Activated T-helper 17 cell treated with anti-CD3 and anti-CD28 coated beads, Interleukin-2, amount 50 U/mL, for 72 hours (primary cell): ENCODE results near the gene ENG. TPM values are rescaled to one million over a fixed set of nuclear protein-coding genes. Genes with fewer than 3 reads are reported as not detected.

ENCODE experiments used
- ATAC-seq: fragments of 150-1000 bp; cut with Tn5 transposase; replicated peaks from 2 replicates; pipeline ENCODE4 v1.10.0; 2021; ENCODE audit warnings: mild to moderate bottlenecking, moderate library complexity
- H3K27ac Mint-ChIP-seq: one replicate; pipeline ENCODE4 v1.8.0; 2022; ENCODE audit warnings: mixed read lengths
- H3K27me3 Mint-ChIP-seq: one replicate; pipeline ENCODE4 v1.8.0; 2022; ENCODE audit warnings: mixed read lengths
- H3K36me3 Mint-ChIP-seq: one replicate; pipeline ENCODE4 v1.8.0; 2022; ENCODE audit warnings: low read depth, mild to moderate bottlenecking, mixed read lengths
- H3K4me1 Mint-ChIP-seq: one replicate; pipeline ENCODE4 v1.8.0; 2022; ENCODE audit warnings: mixed read lengths
- H3K4me3 Mint-ChIP-seq: one replicate; pipeline ENCODE4 v1.8.0; 2022; ENCODE audit warnings: mild to moderate bottlenecking, mixed read lengths
- H3K9me3 Mint-ChIP-seq: one replicate; pipeline ENCODE4 v1.8.0; 2022; ENCODE audit warnings: mixed read lengths
- total RNA-seq, 2 donors: library from RNA; stranded (reverse); gene quantifications; one replicate each; pipeline ENCODE4 v1.2.3, GENCODE V29; 2022

Gene ENG
- total RNA-seq, 2 donors from 2014 or later = 10.0 to 18.7 TPM

DNA sequence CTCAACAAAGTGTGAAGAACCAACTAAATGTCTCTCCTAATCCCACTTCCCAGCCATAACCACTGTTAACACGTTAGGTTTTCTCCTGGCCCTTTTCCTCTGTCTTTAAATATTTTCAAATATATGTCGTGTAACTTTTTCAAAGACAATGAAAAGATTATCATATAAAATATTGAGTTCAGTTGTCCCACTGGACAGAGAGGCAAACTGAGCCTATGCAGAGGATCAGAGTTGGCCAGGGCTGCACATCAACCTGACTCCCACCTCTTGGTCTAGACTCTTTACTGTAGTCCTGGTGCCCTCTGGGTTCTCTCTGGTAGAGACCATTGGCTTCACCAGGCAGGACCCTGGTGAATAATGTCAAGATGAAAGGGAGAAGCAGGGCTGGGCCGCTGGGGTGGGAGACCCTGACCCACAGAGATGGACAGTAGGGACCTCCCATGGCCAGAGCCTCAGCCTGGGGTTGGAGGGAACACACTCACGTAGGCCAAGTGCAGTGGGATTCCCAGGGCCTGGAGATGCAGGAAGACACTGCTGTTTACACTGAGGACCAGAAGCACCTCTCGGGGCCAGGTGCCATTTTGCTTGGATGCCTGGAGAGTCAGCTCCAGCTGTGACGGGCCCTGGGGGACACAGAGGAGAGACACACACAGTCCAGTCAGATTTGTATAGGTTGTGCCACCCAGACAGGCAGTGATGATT is 25.1 kb downstream of the ENG start:
- no peaks in the 10 kb centered on the region for H3K4me1 Mint-ChIP-seq

DNA sequence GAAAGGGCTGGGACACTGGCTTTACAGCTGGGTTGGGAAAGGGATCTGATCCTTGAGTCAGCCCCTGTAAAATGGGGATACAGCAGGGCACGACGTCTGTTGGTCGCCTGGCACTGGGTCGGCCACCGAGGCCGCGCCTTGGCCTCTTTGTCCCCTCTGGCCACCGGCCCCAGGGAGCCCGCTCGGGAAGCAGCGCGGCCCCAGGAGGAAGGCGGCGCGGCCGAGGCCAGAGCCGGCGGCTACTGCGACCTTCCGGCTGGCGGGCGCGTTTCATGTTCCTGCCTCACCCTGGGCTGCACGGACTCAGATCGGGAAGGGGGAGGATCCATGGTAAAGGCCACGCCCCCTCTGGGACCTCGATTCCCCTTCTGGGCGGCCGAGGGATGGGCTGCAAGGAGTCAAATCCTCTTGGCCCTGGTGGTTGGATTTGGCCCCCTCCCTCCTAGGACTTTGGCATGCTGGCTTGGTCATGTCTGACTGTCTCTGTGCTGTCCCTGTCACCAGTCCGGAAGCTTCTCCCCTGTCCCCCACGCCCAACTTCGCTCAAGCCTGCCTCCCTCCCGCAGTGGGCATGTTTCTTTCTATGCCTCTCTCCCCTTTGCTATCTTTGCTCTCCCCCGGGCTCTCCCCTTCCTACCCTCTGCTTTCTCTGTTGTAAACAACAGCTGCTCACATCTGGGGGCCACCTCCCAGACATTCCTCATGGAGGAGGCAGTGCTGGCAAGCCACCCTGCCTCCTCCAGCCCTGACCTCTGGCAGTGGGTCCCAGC is 26.0 kb downstream of the ENG start:
- no peaks in the 10 kb centered on the region for H3K9me3 Mint-ChIP-seq
- no peak for ATAC-seq
- H3K27me3 Mint-ChIP-seq = no peaks in the 10 kb centered on the region
- H3K27ac Mint-ChIP-seq = peak overlapping the region; percentile 61
- H3K36me3 Mint-ChIP-seq = peaks cover 4% of the 10 kb centered on the region
- H3K4me1 Mint-ChIP-seq = no peaks in the 10 kb centered on the region
- H3K4me3 Mint-ChIP-seq = no peak overlapping the region

More for the DNA sequence above, 25.1 kb downstream of the ENG start:
- Mint-ChIP-seq H3K36me3 (no peaks in the 10 kb centered on the region), H3K9me3 (no peaks in the 10 kb centered on the region), H3K27ac (peak overlapping the region; percentile 61), H3K27me3 (no peaks in the 10 kb centered on the region), H3K4me3 (no peak overlapping the region)
- no peak for ATAC-seq

DNA sequence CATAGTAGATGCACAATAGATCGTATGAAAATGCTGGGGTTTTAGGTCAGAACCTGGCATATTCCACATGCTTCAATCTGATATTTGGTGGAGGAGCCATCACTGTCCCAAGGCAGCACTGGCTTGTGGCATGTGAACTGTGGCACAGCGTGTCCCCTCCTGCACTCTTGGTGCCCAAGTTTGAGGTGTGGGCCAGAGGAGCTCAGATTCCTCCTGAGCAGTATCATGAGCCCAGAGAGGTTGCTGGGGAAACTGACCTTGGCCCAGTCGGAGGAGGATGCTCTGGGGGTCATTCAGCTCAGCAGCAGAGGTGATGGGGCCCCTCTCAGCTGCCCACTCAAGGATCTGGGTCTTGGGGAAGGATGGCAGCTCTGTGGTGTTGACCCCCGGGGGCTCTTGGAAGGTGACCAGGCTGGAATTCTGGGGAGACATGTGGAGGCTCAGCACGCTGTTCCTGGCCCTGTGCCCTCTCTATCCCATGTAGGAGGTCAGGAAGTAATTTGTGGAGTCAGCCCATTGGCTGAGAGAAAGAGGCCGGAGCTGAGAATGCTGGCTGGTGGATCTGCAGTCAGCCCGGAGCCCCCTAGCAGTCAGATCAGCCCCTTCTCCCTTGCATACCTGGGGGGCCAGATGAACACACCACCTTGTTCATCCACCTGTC is 28.1 kb downstream of the ENG start:
- no peaks in the 10 kb centered on the region for H3K27me3 Mint-ChIP-seq
- no peak overlapping the region for H3K4me3 Mint-ChIP-seq
- H3K4me1 Mint-ChIP-seq = no peaks in the 10 kb centered on the region
- H3K9me3 Mint-ChIP-seq = no peaks in the 10 kb centered on the region
- peak overlapping the region; percentile 53 for H3K27ac Mint-ChIP-seq
- no peak for ATAC-seq
- peaks cover 4% of the 10 kb centered on the region for H3K36me3 Mint-ChIP-seq

DNA sequence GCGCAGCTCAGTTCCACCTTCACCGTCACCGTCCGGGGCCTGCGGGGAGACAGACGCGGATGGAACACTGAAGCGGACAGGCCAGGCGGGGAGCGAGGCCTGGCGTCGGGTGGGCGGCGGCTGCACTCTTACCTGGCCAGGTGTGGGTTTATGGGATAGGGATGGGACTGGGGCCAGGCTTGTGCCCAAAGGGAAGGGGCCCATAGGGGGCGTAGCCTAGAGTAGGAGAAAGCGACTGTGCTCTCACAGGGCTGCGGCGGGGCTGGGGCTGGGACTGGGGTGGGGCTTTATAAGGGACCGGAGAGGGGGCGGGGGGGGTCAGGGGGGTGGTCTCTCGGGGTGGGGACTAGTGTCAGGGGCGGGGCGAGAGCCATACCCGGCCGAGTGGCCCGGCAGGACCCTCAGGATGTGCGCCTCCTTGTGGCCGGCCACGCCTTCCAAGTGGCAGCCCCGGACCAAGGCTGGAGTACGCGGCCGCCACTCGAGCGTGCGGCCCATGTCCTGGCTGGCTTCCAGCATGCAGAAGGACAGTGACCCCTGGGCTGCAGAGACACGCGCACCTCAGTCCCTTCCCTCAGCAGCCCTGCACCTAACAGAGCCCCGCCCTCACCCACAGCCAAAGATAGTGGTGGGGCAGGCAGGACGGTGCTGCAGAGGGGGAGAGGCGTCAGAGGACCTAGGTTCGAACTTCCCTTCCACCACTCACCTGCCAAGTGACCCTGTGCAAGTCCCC is 29.0 kb downstream of the ENG start:
- H3K4me1 Mint-ChIP-seq = no peaks in the 10 kb centered on the region
- no peak for ATAC-seq

DNA sequence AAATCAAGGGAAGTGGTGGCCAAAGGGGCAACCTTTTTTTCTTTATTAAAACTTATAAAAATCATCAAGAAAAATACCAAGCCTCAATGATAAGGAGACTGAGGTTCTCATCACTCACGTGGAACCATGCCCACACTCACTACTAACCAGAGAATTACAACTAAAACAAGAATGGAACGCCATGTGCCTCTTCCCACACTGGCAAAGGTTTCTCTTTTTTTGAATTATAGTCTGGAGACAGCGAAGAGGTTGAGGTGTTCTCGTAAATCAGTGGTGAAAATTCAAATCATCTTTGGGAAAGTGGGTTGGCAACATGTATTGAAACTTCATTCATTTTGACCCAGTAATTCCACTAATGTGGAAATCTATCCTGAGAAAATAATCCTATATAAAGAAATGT is 32.4 kb downstream of the ENG start:
- Mint-ChIP-seq H3K36me3 (peaks cover 11% of the 10 kb centered on the region), H3K27me3 (no peaks in the 10 kb centered on the region), H3K27ac (no peak overlapping the region), H3K4me3 (no peak overlapping the region), H3K4me1 (no peaks in the 10 kb centered on the region), H3K9me3 (no peaks in the 10 kb centered on the region)
- ATAC-seq = no peak

More for the DNA sequence above, 29.0 kb downstream of the ENG start:
- H3K9me3 Mint-ChIP-seq = no peaks in the 10 kb centered on the region
- H3K27me3 Mint-ChIP-seq = no peaks in the 10 kb centered on the region
- H3K36me3 Mint-ChIP-seq = peaks cover 4% of the 10 kb centered on the region
- no peak overlapping the region for H3K27ac Mint-ChIP-seq
- H3K4me3 Mint-ChIP-seq = no peak overlapping the region

DNA sequence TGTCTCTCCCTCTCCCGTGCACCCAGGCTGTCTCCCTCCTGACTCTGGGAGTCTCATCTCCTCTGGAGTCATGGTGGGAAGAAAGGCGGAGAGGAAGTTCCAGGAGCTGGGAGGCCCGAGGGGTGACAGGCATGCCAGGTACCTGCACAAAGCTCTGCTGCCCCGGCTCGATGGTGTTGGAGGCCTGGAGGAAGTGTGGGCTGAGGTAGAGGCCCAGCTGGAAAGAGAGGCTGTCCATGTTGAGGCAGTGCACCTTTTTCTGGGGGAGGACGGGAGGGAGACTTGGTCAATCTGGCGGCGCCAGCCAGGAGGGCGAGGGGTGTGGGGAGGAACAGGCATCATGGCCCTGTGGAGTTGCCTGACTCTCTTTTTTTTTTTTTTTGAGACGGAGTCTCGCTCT is 35.9 kb downstream of the ENG start:
- Mint-ChIP-seq H3K4me1 (no peaks in the 10 kb centered on the region), H3K27me3 (no peaks in the 10 kb centered on the region), H3K9me3 (no peaks in the 10 kb centered on the region), H3K27ac (no peak overlapping the region), H3K4me3 (no peak overlapping the region), H3K36me3 (peaks cover 26% of the 10 kb centered on the region)
- no peak for ATAC-seq

DNA sequence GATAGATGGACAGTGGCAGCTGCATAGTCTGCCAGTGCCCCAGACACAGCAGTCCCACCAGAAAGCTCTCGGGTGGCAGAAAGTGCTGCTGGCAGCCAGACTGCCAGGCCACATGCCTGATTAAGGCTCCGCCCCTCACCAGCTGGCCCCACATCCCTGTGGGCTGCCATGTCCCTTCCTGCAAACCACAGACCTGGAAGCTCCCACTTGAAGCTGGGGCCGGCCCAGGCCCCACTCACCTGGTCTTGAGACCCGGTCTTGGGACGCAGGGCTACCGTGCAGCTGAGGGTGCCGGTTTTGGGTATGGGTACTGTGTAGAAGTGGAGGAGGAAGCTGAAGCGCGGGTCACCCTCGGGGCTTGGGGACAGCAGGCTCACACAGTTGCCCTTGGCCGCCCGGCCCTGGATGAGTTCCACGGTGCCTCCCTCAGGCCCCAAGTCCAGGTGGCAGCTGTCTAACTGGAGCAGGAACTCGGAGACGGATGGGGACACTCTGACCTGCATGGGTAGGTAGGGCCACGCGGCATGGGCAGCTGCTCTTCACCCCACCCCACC is 36.5 kb downstream of the ENG start:
- H3K4me1 Mint-ChIP-seq = no peaks in the 10 kb centered on the region
- no peak overlapping the region for H3K4me3 Mint-ChIP-seq
- no peak for ATAC-seq
- no peaks in the 10 kb centered on the region for H3K27me3 Mint-ChIP-seq
- H3K27ac Mint-ChIP-seq = peak overlapping the region; percentile 71
- H3K9me3 Mint-ChIP-seq = no peaks in the 10 kb centered on the region
- peaks cover 32% of the 10 kb centered on the region for H3K36me3 Mint-ChIP-seq

DNA sequence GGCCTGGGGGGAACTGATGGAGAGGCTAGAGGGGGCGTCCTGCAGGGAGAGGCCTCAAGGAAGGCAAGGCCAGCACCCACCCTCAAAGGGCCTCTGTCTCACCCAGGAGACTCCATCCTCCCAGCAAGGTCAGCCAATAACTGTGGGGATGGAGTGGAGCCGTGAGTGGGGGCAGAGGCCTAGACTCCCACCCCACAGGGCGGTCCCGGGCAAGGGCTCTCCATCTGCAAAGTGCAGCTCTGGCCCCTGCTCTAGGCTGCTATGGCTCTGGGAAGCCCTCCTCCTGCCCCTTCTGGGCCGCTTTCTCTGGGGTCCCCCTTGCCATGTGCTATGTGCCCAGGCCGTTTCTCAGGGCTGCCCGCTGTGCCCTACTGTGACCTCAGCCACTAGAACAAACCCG is 37.7 kb downstream of the ENG start:
- no peak for ATAC-seq
- no peaks in the 10 kb centered on the region for H3K4me1 Mint-ChIP-seq
- H3K4me3 Mint-ChIP-seq = no peak overlapping the region
- no peaks in the 10 kb centered on the region for H3K9me3 Mint-ChIP-seq
- peaks cover 45% of the 10 kb centered on the region for H3K36me3 Mint-ChIP-seq
- H3K27ac Mint-ChIP-seq = no peak overlapping the region
- no peaks in the 10 kb centered on the region for H3K27me3 Mint-ChIP-seq

DNA sequence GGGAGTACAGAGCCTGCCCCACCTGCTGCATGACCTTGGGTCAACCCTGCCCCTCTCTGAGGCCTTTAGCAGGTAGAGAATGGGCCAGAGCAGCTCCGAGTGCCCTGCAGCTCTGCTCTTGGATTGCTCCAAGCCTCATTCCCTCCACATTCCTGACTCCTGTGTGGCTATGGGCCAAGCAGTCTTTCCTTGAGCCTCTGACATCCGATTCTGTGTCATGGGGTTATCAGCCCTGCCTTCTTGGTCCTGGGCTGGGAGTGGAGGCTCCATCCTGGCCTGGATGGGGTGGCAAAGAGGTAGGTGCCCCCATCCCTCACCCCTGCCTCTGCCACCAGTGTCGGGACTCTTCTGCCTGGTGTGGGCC is 38.1 kb downstream of the ENG start:
- Mint-ChIP-seq H3K4me1 (no peaks in the 10 kb centered on the region), H3K9me3 (no peaks in the 10 kb centered on the region), H3K36me3 (peaks cover 48% of the 10 kb centered on the region), H3K4me3 (no peak overlapping the region), H3K27ac (no peak overlapping the region), H3K27me3 (no peaks in the 10 kb centered on the region)
- no peak for ATAC-seq

DNA sequence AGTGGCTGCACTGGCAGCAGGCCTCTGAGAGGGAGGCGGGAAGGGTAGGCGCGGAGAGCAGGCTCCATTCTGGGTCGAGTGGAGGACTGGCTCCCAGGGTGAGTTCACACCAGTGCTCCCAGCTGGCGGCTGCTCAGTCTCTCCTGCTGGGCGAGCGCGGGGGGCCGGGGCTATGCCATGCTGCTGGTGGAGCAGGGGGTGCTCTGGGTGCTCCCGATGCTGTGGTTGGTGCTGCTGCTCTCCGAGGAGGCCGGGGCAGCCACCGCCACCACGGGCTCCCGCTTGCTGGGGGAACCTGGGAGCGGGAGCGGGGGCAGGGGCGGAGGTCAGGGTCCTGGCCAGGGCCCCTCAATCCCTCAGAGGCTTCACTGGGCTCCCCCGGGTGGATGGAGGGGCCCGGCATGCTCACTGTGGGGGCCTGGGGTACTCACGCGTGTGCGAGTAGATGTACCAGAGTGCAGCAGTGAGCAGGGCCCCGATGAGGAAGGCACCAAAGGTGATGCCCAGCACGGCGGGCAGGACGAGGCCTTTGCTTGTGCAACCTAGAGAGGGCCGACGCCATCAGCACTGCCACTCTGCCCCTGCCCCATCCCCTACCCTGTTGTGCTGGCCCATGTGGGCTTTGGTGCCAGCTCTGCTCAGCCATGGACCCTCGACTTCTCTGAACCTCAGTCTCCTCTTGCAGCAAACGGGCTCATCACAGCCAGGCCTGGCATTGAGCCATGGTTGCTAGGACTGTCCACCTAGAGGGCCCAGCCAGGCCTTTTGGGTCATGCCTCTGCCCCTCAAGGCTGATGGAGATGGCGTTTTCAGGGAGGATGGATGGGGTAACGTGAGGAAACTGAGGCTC is 38.7 kb downstream of the ENG start:
- no peaks in the 10 kb centered on the region for H3K4me1 Mint-ChIP-seq
- ATAC-seq = no peak
- peaks cover 54% of the 10 kb centered on the region for H3K36me3 Mint-ChIP-seq
- H3K27me3 Mint-ChIP-seq = no peaks in the 10 kb centered on the region
- no peak overlapping the region for H3K4me3 Mint-ChIP-seq
- H3K27ac Mint-ChIP-seq = no peak overlapping the region
- no peaks in the 10 kb centered on the region for H3K9me3 Mint-ChIP-seq

DNA sequence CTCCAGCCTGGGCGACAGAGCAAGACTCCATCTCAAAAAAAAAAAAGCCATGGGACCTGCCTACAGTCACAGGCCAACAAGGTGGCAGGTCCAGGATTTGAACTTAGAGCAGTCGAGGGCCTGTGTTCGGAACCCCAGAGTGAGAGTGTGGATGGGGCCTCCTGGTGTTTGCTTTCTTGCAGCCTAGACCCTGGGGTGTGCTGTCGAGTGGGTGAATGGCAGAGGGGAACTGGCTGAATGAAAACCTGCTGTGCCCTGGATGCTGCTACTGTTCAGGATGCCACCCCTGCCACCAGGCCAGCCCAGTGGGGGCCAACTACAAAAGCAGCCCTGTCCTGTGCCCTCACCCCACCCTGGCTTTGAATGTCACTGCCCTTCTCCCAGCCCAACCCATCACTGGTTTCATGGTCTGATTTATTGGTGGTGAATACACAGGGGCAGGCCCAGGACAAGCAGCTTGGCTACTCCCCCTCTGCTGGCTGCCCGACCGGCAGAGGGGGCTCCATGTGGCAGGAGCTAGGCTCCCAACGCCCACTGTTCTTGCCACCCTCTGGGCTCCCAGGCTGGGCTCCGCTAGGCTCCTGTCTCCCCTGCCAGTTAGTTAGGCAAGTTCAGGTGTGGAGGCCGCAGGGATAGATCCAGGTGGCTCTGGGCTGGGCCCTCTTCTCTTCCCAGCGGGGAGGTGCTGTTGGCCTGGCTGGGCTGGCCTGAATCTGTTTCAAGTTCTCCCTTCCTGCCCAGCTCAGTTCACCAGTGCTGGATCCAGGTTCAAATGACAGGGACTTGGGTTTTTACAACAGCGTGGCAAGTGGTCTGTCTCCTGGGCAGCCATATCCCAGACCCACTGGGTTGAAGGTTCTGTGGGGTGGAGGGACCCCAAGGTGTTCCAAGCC is 39.6 kb downstream of the ENG start:
- H3K27me3 Mint-ChIP-seq = no peaks in the 10 kb centered on the region
- peaks cover 62% of the 10 kb centered on the region for H3K36me3 Mint-ChIP-seq
- H3K9me3 Mint-ChIP-seq = no peaks in the 10 kb centered on the region
- H3K27ac Mint-ChIP-seq = no peak overlapping the region
- H3K4me3 Mint-ChIP-seq = no peak overlapping the region
- no peak for ATAC-seq
- no peaks in the 10 kb centered on the region for H3K4me1 Mint-ChIP-seq

DNA sequence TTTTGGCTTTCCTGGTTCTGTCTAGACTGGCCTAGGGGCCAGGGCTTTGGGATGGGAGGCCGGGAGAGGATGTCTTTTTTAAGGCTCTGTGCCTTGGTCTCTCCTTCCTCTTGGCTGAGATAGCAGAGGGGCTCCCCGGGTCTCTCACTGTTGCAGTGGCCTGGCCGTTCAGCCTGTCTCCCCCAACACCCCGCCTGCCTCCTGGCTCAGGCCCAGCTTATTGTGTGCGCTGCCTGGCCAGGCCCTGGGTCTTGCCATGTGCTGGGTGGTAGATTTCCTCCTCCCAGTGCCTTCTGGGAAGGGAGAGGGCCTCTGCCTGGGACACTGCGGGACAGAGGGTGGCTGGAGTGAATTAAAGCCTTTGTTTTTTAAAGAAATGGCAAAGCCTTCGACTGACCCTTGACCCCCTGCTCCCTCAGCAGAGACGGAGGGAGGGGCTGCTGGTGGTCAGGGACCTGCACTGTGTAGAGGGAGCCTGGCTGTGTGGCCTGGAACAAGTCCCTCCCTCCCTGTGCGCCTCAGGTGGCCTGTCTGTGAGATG is 40.7 kb downstream of the ENG start:
- H3K4me3 Mint-ChIP-seq = no peak overlapping the region

More for the DNA sequence above, 40.7 kb downstream of the ENG start:
- Mint-ChIP-seq H3K27me3 (no peaks in the 10 kb centered on the region), H3K9me3 (no peaks in the 10 kb centered on the region), H3K27ac (no peak overlapping the region), H3K4me1 (no peaks in the 10 kb centered on the region), H3K36me3 (peaks cover 69% of the 10 kb centered on the region)
- ATAC-seq = no peak
